Measurements from ENCODE around the gene DENND5A. TPM values are rescaled to one million over a fixed set of nuclear protein-coding genes. Genes with fewer than 3 reads are reported as not detected.

DENND5A gene
- total RNA-seq, 6 experiments from 2014 or later: 14.4 to 38.7 (median 20.4) TPM

GRCh38 chr11:9138612-9139579 lies 126.3 kb downstream of the DENND5A start:
- H3K27ac ChIP-seq: peak overlapping the region in 2 of 3 donors; percentile 33 to 68
- no peaks in the 10 kb centered on the region for H3K27me3 ChIP-seq
- ATAC-seq: peak; percentile 34 to 85 (median 59)
- intact Hi-C loops (cut with DNase I): loop anchor here in 1 of 2 donors (10.0 kb wide), 1 partner anchor 124 kb away; no protein-coding TSS in a partner anchor
- no peak overlapping the region for H3K4me3 ChIP-seq
- DNase-seq: peak in 1 of 3 donors; percentile 27
- TF ChIP-seq POLR2A (IDR thresholded peaks at IDR 0.05) (no peak), CTCF (IDR thresholded peaks at IDR 0.05) (no peak)
- H3K9me3 ChIP-seq: no peaks in the 10 kb centered on the region
- peaks cover 0 to 25% (median 8%) of the 10 kb centered on the region in 4 donors for H3K36me3 ChIP-seq
- peaks cover 0 to 21% (median 10%) of the 10 kb centered on the region in 4 donors for H3K4me1 ChIP-seq
- 45% methylated on average over 14 of the region's 18 CpGs for WGBS (ENCODE audit: insufficient coverage, low coverage, low lambda C conversion rate, missing lambda C conversion rate)

- TF ChIP-seq CTCF (IDR thresholded peaks at IDR 0.05) (no peak), POLR2A (IDR thresholded peaks at IDR 0.05) (no peak)
- intact Hi-C loops (cut with DNase I): loop anchor here in 1 of 2 donors (10.0 kb wide), 1 partner anchor 123 kb away; no protein-coding TSS in a partner anchor
- H3K4me1 ChIP-seq: peaks cover 0 to 21% (median 10%) of the 10 kb centered on the region in 4 donors
- peaks cover 0 to 19% (median 4%) of the 10 kb centered on the region in 4 donors for H3K36me3 ChIP-seq
- ATAC-seq: no peak
- H3K27me3 ChIP-seq: no peaks in the 10 kb centered on the region
- H3K4me3 ChIP-seq: no peak overlapping the region
- H3K27ac ChIP-seq: no peak overlapping the region
- WGBS (ENCODE audit: insufficient coverage, low coverage, low lambda C conversion rate, missing lambda C conversion rate): no CpG with 5 or more reads among the region's 3 CpGs
- H3K9me3 ChIP-seq: no peaks in the 10 kb centered on the region
- no peak for DNase-seq
Measured at GRCh38 chr11:9138133-9138453, 127.1 kb downstream of the DENND5A start.

GRCh38 chr11:9137293-9138132 lies 127.6 kb downstream of the DENND5A start:
- ATAC-seq (peak; percentile 80 to 95 (median 92)), DNase-seq (peak; percentile 71 to 72 (median 71))
- no peak overlapping the region for H3K27ac ChIP-seq
- 29% methylated on average over 9 of the region's 10 CpGs for WGBS (ENCODE audit: insufficient coverage, low coverage, low lambda C conversion rate, missing lambda C conversion rate)
- intact Hi-C loops (cut with DNase I): loop anchor here in 1 of 2 donors (10.0 kb wide), 1 partner anchor 123 kb away; no protein-coding TSS in a partner anchor
- H3K4me1 ChIP-seq: peaks cover 0 to 21% (median 10%) of the 10 kb centered on the region in 4 donors
- H3K4me3 ChIP-seq: no peak overlapping the region
- no peaks in the 10 kb centered on the region for H3K27me3 ChIP-seq
- TF ChIP-seq POLR2A (IDR thresholded peaks at IDR 0.05): no peak
- TF ChIP-seq CTCF (IDR thresholded peaks at IDR 0.05): peak; percentile 81 to 89 (median 87)
- no peaks in the 10 kb centered on the region for H3K9me3 ChIP-seq
- H3K36me3 ChIP-seq: peaks cover 0 to 13% (median 2%) of the 10 kb centered on the region in 4 donors

GRCh38 chr11:9136741-9137140 lies 128.4 kb downstream of the DENND5A start:
- Histone ChIP-seq H3K27me3 (no peaks in the 10 kb centered on the region), H3K4me1 (peaks cover 0 to 21% (median 10%) of the 10 kb centered on the region in 4 donors), H3K27ac (no peak overlapping the region), H3K4me3 (no peak overlapping the region), H3K9me3 (no peaks in the 10 kb centered on the region), H3K36me3 (peaks cover 0 to 7% (median 0%) of the 10 kb centered on the region in 4 donors)
- ATAC-seq (no peak), DNase-seq (no peak)
- intact Hi-C loops (cut with DNase I): loop anchor here in 1 of 2 donors (10.0 kb wide), 1 partner anchor 122 kb away; no protein-coding TSS in a partner anchor
- WGBS (ENCODE audit: insufficient coverage, low coverage, low lambda C conversion rate, missing lambda C conversion rate): 87% methylated on average over 2 of the region's 2 CpGs
- TF ChIP-seq POLR2A (IDR thresholded peaks at IDR 0.05): no peak
- no peak for TF ChIP-seq CTCF (IDR thresholded peaks at IDR 0.05)

Measured in right lobe of liver (tissue), 6 donors.